HG03135 (cell line): ENCODE results near the gene MBD5.

Experiments used
- ATAC-seq: cut with Tn5 transposase; IDR thresholded peaks from one replicate; pipeline ENCODE4 v1.9.1; 2021; ENCODE audit warnings: mild to moderate bottlenecking, moderate library complexity; ENCODE audit not compliant: unreplicated experiment

The MBD5 gene

DNA sequence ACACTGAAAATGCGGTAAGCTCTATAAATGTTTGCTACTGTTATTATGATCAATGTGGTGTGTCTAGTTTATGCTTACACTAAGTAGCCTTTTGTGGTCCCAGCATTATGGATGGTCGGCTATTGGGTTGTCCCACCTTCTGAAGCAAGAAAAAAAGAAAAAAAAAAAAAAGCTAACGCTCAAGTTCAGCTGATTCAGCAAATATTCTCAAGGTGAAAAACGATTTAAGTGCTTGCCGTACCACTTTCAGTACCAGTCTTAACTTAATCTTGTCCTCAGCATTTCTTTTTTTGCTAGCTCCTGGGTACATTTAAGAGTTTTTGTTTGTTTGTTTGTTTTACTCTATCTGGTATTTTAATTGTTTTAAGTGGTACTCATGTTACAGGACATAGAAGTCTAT is 87.5 kb downstream of the MBD5 start:
- ATAC-seq: no peak

- no peak for ATAC-seq
Observed at GRCh38 chr2:148110184-148110583, 89.3 kb downstream of the MBD5 start.

DNA sequence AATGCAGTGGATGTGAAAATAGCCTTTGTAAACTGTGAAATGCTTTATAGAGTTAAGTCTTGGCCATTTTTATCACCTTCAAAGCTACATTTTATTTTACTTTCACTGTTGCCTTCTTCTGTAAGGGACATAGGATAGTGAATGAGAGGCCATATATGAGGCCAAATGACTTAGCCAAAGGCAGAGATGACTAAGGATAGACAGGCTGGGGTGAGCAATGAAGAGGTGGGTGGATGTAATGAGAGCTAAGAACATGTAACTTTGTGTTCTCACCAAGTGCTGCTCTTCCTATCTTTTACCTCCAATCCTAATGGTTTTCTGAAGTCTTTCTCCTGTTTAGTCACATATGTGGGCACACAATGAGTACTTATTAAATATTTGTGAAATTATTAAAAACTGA is 101.9 kb downstream of the MBD5 start:
- ATAC-seq: no peak

DNA sequence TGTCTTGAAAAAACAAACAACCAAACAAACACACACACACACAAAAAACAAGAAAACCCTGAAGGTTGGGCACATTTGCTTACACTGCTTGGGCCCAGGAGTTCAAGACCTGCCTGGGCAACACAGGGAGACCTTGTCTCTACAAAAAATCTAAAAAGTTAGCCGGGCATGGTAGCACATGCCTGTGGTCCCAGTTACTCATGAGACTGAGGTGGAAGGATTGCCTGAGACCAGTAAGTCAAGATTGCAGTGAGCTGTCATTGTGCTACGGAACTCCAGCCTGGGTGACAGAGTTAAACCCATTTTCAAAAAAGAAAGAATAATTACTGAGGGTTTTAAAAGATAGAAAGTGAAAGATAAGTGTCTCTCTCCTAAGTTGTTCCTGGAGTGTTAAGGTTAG is 103.4 kb downstream of the MBD5 start:
- ATAC-seq: no peak

GRCh38 chr2:148130581-148130980 is 109.7 kb downstream of the MBD5 start:
- no peak for ATAC-seq

DNA sequence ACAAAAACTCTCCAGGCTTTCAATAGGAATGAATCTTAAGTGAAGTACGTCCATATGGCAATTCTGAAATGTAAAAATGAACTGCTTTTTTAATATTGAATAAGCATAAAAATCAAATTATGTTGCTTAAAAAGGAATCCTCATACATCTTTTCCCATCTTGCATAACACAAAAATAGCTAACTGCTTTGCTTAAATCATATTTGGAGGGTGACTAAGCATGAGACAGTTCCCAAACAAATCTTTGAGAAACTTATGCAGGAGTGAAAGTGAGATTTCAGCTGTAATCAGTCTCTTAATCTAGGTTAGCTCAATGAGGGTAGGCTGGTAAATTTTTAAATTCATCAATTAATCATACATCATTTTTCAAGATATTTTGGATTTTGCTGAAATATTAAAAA is 111.5 kb downstream of the MBD5 start:
- no peak for ATAC-seq

GRCh38 chr2:148135705-148136104 is 114.8 kb downstream of the MBD5 start:
- ATAC-seq: no peak

DNA sequence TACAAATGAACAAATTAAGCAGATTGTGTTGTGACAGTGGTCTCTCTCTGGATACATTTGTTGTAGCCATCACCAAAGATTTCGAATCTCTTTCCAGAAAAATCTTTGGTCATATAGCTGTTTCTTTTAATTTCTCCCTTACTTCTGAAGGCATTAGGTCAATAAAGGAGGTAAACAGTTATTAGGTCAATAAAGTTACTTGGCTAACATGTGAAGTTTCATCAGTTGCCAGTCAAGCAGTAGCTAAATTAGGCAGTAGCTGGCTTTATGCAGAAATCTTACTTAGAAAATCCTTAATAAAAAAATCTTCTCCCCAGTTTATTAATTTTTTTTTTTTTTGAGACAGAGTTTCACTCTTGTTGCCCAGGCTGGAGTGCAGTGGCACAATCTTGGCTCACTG is 115.5 kb downstream of the MBD5 start:
- ATAC-seq: no peak

GRCh38 chr2:148161909-148162435 is 141.1 kb downstream of the MBD5 start:
- no peak for ATAC-seq

DNA sequence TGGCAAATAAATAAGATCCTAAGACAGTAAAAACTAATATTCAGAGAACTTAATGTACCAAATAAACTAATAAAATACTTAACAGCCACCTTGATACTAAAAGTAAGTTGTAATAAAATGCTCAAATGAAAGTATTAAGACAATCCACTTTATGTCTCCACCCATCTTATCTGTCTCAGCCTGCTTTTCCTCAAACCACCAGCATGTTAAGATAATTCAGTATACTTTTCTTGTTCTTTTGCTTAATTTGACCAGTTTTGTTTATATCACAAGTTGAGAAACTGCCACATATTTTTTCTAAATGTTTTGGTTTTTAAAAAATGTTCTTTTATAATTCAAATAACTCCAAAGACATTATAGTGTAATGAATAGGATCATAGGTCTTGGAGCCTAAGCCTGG is 142.0 kb downstream of the MBD5 start:
- ATAC-seq: no peak

DNA sequence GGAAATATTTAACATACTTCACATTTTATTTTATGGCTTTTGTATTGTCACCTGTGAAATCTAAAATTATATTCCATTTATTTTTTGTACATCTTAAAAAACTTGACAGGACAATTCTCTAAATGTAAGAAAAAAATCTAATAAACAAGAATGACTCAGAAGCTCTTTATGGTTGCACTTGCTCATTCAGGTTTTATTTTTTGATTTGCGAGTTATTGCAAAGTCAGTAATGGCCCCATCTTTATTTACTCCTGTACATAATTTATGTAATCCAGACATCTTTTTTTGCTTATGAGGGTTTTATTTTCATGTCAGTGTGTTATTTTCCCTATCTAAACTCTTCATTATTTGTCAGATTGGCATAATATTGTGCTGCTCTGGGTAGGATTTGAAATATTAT is 145.1 kb downstream of the MBD5 start:
- ATAC-seq: no peak

DNA sequence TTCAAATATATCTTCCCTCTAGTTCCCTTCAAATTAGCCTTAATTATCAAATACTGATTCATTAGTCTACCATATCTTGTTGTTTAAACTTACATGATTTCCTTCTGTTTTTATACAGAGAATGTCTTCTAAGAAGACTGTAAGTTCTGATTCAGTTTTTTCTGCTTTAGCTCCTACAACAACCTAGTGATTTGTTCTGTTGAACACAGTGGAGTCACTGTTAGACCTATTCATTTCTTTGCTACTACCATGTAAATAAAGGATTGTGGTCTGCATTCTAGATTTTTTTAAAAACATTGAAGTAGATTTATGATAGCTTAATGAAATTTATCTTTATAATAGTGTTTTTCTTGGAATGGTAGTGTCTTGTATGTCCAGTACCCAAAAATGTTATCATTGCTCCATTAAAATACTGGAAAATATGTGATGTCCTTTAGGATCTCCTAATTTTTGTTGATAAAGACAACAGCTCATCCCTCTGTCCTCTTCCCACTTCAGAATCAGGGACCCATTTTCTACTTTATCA is 146.4 kb downstream of the MBD5 start:
- ATAC-seq: no peak

DNA sequence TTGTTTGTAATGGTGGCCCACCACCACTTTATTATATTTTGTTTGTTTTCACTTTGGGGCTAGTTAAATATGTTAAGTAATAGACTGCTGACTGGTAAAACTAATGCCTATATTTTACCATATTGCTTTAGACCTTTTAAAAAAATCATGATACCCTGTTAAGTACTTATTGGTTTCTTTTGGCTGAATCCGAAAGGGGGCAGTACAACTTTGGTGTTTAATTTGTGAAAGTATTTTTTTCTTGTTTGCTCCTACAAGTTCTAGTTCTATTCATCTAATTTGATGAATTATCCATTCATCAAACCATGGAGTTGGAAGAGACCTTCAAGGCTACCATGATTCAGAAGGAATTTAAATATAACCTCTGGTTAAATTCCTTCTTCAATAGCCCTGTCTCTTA is 147.0 kb downstream of the MBD5 start:
- no peak for ATAC-seq

GRCh38 chr2:148172131-148172753 is 151.4 kb downstream of the MBD5 start:
- ATAC-seq: no peak

- no peak for ATAC-seq
Observed at GRCh38 chr2:148173168-148173567, 152.3 kb downstream of the MBD5 start.

DNA sequence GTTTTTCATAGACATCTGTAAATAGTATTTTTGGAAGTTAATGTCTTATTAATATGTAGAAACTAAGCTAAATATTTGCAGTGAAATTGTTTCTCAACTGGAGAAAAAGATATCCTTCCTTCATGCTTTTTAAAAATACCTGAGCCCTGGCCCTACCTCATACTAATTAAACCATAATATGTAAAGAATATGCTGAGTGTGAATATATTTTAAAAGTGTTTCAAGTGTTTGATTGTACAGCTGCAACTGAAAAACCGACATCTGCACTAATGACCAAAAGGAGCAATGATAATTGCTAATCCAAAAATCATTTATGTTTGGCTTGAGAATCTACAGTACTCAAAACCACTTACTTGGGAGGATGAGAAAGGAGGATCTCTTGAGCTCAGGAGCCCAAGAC is 156.7 kb downstream of the MBD5 start:
- ATAC-seq: no peak

DNA sequence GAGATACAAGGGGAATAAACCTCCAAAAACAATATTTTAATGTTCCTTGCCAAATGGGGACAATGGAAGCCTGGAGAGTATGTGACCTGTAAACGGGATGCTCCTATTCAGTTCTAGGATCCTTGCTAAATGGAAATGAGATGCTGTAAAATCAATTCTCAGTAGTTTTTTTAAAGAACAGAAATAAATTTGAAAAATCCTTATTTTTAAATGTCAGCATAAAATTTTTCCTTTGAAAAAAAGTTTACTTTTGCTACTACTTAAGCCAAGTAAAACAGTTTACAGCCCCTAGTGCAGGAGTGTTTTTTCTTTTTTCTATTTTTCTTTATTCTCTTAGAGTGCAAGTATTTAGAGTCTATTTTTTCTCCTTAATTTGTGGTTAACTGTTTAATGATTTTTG is 158.8 kb downstream of the MBD5 start:
- ATAC-seq: no peak

GRCh38 chr2:148184976-148185375 is 164.1 kb downstream of the MBD5 start:
- ATAC-seq: no peak

- no peak for ATAC-seq
Observed at GRCh38 chr2:148194882-148195281, 174.0 kb downstream of the MBD5 start.

DNA sequence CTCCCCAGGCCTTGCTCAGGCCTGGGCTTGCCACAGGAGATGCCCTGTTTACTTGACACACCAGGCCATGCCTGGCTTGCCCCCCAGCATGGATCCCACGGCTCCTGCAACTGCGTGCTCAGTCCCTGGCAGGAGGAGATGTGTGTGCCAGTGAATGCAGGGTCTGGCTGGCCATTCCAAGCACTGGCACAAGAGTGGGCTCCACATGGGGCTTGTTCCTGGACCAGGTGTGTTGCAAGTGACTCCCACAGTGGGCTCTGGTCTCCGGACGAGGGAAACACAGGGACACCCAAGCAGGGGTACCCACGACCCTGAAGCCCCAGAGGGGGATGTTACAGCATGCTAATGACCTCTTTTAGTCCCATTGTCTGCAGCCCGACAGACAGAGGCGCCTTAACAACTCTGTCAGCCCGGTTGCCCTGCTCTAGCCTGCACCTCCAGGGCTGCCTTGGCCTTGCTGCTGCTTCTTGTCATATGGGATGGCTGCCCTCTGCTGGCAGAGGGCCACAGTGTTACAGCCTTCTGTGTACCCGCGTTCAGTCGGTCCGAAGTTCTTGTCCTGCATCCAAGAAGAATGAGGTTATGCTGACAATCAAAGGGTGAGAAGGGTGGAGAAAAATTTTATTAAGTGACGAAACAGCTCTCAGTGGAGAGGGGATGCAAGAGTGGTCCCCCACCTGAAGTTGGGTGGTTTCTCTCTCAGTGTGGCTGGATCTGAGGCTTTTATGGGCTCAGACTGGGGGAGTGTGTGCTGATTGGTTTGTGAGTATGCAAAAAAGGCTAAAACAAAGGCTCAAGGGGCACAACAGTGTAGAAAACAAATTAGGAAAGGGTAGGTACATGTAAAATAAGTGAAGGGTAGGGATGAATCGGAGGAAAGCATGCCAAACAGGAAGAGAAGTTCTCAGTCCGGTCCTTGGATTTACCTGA is 180.4 kb downstream of the MBD5 start:
- no peak for ATAC-seq

DNA sequence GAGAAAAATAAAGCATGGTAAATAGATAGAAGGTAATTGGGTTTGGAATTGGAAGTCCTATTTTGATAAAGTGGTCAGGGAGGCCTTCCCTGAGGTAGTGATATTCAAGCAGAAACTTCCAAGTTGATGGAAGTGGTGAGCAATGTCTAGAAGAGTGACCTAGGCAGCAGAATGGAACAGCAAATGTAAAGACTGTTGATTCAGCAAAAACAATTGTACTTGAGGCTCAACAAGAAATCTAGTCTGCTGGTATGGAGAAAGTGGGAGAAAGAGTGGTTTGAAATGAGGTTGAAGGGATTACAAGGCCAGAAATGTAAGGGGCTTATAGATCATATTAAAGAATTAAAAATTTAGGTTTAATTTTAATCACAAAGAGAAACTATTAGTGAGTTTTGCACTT is 181.3 kb downstream of the MBD5 start:
- ATAC-seq: no peak

DNA sequence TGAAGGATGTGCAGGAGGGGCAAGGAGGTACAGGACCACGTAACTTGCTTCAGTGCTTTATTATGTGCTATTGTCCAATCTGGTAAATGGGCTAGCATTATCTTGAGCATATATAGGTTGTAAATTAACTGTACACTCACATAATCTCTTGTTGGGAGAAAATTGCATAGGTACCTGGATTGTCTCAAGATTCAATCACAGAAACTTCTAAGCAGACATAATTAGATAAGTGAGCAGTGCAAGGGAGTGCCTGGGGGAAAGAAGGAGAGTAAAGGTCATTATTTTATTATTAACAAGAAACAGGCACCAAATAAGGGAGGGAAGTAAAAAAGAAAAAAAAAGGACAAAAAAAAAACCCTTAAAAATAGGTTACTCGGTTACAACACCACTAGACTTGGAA is 186.2 kb downstream of the MBD5 start:
- no peak for ATAC-seq
